HUES48 (cell line): ENCODE data around the gene COPS8.

ENCODE experiments used
- H3K27ac ChIP-seq: one replicate; pipeline ENCODE4 v1.7.0; 2013; ENCODE audit warnings: low read depth, low read length, inconsistent platforms
- H3K27me3 ChIP-seq: 2 replicates; pipeline ENCODE4 v1.6.1; 2013; ENCODE audit warnings: mild to moderate bottlenecking, low read length; ENCODE audit not compliant: control insufficient read depth, insufficient read depth
- H3K36me3 ChIP-seq: 2 replicates; pipeline ENCODE4 v1.6.1; 2013; ENCODE audit warnings: low read length; ENCODE audit not compliant: control insufficient read depth, insufficient read depth
- H3K4me1 ChIP-seq: 2 replicates; pipeline ENCODE4 v1.6.1; 2013; ENCODE audit warnings: mild to moderate bottlenecking, low read length; ENCODE audit not compliant: control insufficient read depth, insufficient read depth
- H3K4me3 ChIP-seq: 2 replicates; pipeline ENCODE4 v1.5.1; 2013; ENCODE audit warnings: mild to moderate bottlenecking, low read depth, low read length
- H3K9ac ChIP-seq: 2 replicates; pipeline ENCODE4 v1.6.1; 2013; ENCODE audit warnings: mild to moderate bottlenecking, low read depth, low read length, moderate library complexity
- H3K9me3 ChIP-seq: 2 replicates; pipeline ENCODE4 v1.6.1; 2013; ENCODE audit warnings: low read length; ENCODE audit not compliant: control insufficient read depth, insufficient read depth

The COPS8 gene

GRCh38 chr2:237136824-237137223 lies 51.1 kb downstream of the COPS8 start:
- no peak overlapping the region for H3K4me3 ChIP-seq
- H3K27ac ChIP-seq = no peak overlapping the region
- no peak overlapping the region for H3K9ac ChIP-seq
- no peaks in the 10 kb centered on the region for H3K9me3 ChIP-seq
- H3K36me3 ChIP-seq = no peaks in the 10 kb centered on the region
- H3K4me1 ChIP-seq = peaks cover 10% of the 10 kb centered on the region
- H3K27me3 ChIP-seq = no peaks in the 10 kb centered on the region

GRCh38 chr2:237137626-237138323 lies 52.1 kb downstream of the COPS8 start:
- Histone ChIP-seq H3K4me3 (no peak overlapping the region), H3K4me1 (peaks cover 10% of the 10 kb centered on the region), H3K36me3 (no peaks in the 10 kb centered on the region), H3K9ac (no peak overlapping the region), H3K9me3 (no peaks in the 10 kb centered on the region), H3K27ac (no peak overlapping the region), H3K27me3 (no peaks in the 10 kb centered on the region)

GRCh38 chr2:237139123-237139675 lies 53.5 kb downstream of the COPS8 start:
- H3K9ac ChIP-seq = no peak overlapping the region
- H3K27ac ChIP-seq = no peak overlapping the region
- 0 out of 2 replicates have a peak, but pooled peaks cover 2% of the 10 kb centered on the region for H3K4me1 ChIP-seq
- no peaks in the 10 kb centered on the region for H3K27me3 ChIP-seq
- no peaks in the 10 kb centered on the region for H3K36me3 ChIP-seq
- H3K4me3 ChIP-seq = no peak overlapping the region
- no peaks in the 10 kb centered on the region for H3K9me3 ChIP-seq

GRCh38 chr2:237140689-237141285 lies 55.1 kb downstream of the COPS8 start:
- H3K27ac ChIP-seq = no peak overlapping the region
- H3K9me3 ChIP-seq = 0 out of 2 replicates have a peak, but pooled peaks cover under 1% of the 10 kb centered on the region
- no peaks in the 10 kb centered on the region for H3K27me3 ChIP-seq
- H3K4me1 ChIP-seq = no peaks in the 10 kb centered on the region
- no peak overlapping the region for H3K9ac ChIP-seq
- no peak overlapping the region for H3K4me3 ChIP-seq
- no peaks in the 10 kb centered on the region for H3K36me3 ChIP-seq

GRCh38 chr2:237141571-237142051 lies 55.9 kb downstream of the COPS8 start:
- no peaks in the 10 kb centered on the region for H3K4me1 ChIP-seq
- H3K27ac ChIP-seq = no peak overlapping the region
- H3K4me3 ChIP-seq = no peak overlapping the region
- no peak overlapping the region for H3K9ac ChIP-seq
- no peaks in the 10 kb centered on the region for H3K36me3 ChIP-seq
- H3K9me3 ChIP-seq = peaks cover 3% of the 10 kb centered on the region; the same call in 1 of the 2 replicates
- H3K27me3 ChIP-seq = no peaks in the 10 kb centered on the region

DNA sequence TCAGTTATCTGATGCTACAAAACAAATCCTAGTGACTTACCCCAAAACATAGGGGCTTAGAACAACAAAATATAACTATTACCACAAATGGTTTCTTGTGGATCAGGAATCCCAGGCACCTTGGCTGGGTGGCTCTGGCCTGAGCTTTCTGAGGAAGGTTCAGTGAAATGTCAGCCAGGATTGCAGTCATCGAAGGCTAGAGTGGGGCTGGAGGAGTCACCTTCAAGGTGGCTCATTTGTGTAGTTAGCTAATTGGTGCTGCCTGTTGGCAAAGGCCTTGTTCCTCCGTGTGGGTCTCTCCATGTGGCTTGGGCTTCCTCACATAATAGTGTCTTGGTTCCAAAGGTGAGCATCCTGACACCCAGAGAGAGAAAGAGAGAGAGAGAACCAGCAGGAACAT lies 57.4 kb downstream of the COPS8 start:
- H3K9ac ChIP-seq = no peak overlapping the region
- no peak overlapping the region for H3K4me3 ChIP-seq
- no peaks in the 10 kb centered on the region for H3K4me1 ChIP-seq
- no peak overlapping the region for H3K27ac ChIP-seq
- H3K9me3 ChIP-seq = peaks cover 15% of the 10 kb centered on the region; the same call in 1 of the 2 replicates
- no peaks in the 10 kb centered on the region for H3K36me3 ChIP-seq
- no peaks in the 10 kb centered on the region for H3K27me3 ChIP-seq

DNA sequence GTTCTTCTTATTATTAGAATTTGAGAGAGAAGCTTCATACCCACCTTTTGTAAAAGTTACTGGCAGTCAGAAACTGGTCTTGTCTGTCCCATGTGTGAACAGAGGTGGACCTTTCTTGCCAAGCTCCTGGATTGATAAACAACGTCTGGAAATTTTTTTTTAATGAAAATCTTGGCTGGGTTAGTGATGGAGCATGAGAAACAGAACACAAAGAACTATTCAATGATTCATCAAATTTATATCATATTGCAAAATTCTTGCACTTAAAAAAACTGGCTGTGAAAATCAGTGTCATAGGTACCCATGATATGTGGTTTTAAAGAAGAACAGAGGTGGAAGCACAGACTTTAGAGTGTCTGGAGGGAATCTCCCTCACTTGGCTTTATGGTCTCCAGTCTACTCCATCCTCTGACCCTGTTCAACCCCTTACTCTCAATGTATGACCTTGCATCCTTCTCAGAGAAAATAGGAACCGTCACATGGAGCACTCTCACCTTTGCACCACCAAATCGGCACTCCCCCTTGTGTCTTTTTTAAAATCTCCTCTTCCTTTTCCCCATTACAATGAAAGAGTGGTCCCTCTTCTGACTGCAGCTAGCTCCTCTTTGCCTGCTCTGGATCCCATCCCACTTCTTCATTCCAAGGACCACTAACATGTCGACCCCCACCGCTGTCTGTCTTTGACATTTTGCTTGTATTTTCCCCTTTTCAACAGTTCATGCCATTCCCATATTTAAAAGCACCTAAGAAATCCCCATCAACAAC lies 58.2 kb downstream of the COPS8 start:
- no peak overlapping the region for H3K27ac ChIP-seq
- no peaks in the 10 kb centered on the region for H3K27me3 ChIP-seq
- H3K4me1 ChIP-seq = no peaks in the 10 kb centered on the region
- H3K4me3 ChIP-seq = no peak overlapping the region
- peaks cover 15% of the 10 kb centered on the region; the same call in 1 of the 2 replicates for H3K9me3 ChIP-seq
- H3K36me3 ChIP-seq = no peaks in the 10 kb centered on the region
- H3K9ac ChIP-seq = no peak overlapping the region

GRCh38 chr2:237144516-237144915 lies 58.8 kb downstream of the COPS8 start:
- Histone ChIP-seq H3K27ac (no peak overlapping the region), H3K36me3 (no peaks in the 10 kb centered on the region), H3K9ac (no peak overlapping the region), H3K9me3 (peaks cover 15% of the 10 kb centered on the region; the same call in 1 of the 2 replicates), H3K4me3 (no peak overlapping the region), H3K27me3 (no peaks in the 10 kb centered on the region), H3K4me1 (no peaks in the 10 kb centered on the region)

DNA sequence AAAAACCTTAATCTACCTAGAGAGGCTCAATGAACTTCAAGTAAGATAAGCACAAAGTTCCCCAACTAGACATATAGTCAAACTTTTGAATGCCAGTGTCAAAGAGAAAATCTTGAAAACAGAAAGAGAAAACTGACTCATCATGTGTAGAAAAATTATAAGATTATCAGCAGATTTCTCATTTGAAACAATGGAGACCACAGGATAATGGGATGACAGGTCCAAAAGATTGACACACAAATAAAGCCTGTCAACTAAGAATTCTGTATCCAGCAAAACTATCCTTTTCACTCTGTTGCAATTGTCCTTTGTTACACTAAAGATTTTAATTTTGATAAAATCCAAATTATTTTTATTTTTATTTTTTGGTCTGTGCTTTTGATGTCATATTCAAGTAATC lies 61.6 kb downstream of the COPS8 start:
- H3K27ac ChIP-seq = no peak overlapping the region
- H3K4me3 ChIP-seq = no peak overlapping the region
- peaks cover 15% of the 10 kb centered on the region; the same call in 1 of the 2 replicates for H3K9me3 ChIP-seq
- no peaks in the 10 kb centered on the region for H3K27me3 ChIP-seq
- no peaks in the 10 kb centered on the region for H3K36me3 ChIP-seq
- no peak overlapping the region for H3K9ac ChIP-seq
- no peaks in the 10 kb centered on the region for H3K4me1 ChIP-seq

GRCh38 chr2:237148624-237149023 lies 62.9 kb downstream of the COPS8 start:
- no peaks in the 10 kb centered on the region for H3K4me1 ChIP-seq
- no peaks in the 10 kb centered on the region for H3K36me3 ChIP-seq
- H3K27me3 ChIP-seq = no peaks in the 10 kb centered on the region
- peaks cover 15% of the 10 kb centered on the region; the same call in 1 of the 2 replicates for H3K9me3 ChIP-seq
- no peak overlapping the region for H3K9ac ChIP-seq
- H3K4me3 ChIP-seq = no peak overlapping the region
- no peak overlapping the region for H3K27ac ChIP-seq
